Trophoblast cell (in vitro differentiated cells and primary cell): ENCODE measurements around the gene CCDC182.

ENCODE experiments used
- DNase-seq, 2 donors: peaks; one replicate each; pipeline ENCODE4 v3.0.0-alpha.2; 2016
- H2AFZ ChIP-seq: 2 replicates; pipeline ENCODE4 v1.6.1; 2013; ENCODE audit warnings: low read length, moderate library complexity, mild to moderate bottlenecking; ENCODE audit not compliant: insufficient read depth, poor library complexity
- H2AK5ac ChIP-seq: 2 replicates; pipeline ENCODE4 v1.6.1; 2013; ENCODE audit warnings: mild to moderate bottlenecking, low read length
- H2BK120ac ChIP-seq: 2 replicates; pipeline ENCODE4 v1.6.1; 2013; ENCODE audit warnings: low read length, mild to moderate bottlenecking, moderate library complexity; ENCODE audit not compliant: insufficient read depth, poor library complexity
- H2BK12ac ChIP-seq: 2 replicates; pipeline ENCODE4 v1.6.1; 2013; ENCODE audit warnings: mild to moderate bottlenecking, low read length, moderate library complexity
- H2BK5ac ChIP-seq: 2 replicates; pipeline ENCODE4 v1.6.1; 2013; ENCODE audit warnings: low read length, low read depth, moderate library complexity, mild to moderate bottlenecking; ENCODE audit not compliant: poor library complexity
- H3K14ac ChIP-seq: 2 replicates; pipeline ENCODE4 v1.6.1; 2013; ENCODE audit warnings: mild to moderate bottlenecking, low read length
- H3K18ac ChIP-seq: 2 replicates; pipeline ENCODE4 v1.6.1; 2013; ENCODE audit warnings: mild to moderate bottlenecking, low read length
- H3K23ac ChIP-seq: 2 replicates; pipeline ENCODE4 v1.6.1; 2013; ENCODE audit warnings: low read length
- H3K27ac ChIP-seq: 2 replicates; pipeline ENCODE4 v1.5.1; 2013; ENCODE audit warnings: low read depth, mild to moderate bottlenecking, inconsistent platforms, low read length, moderate library complexity
- H3K27me3 ChIP-seq: 2 replicates; pipeline ENCODE4 v1.6.1; 2013; ENCODE audit warnings: inconsistent platforms, mild to moderate bottlenecking, low read length, moderate library complexity; ENCODE audit not compliant: insufficient read depth
- H3K36me3 ChIP-seq, 2 experiments: 1 replicate in 1 of 2; 2 replicates in 1 of 2; pipeline ENCODE4 v1.6.1; 2013; ENCODE audit warnings: low read length in 2 of 2, mild to moderate bottlenecking in 2 of 2, moderate library complexity in 1 of 2; ENCODE audit not compliant: insufficient read depth in 2 of 2, control insufficient read depth in 1 of 2
- H3K4ac ChIP-seq: 2 replicates; pipeline ENCODE4 v1.6.1; 2013; ENCODE audit warnings: low read depth, mild to moderate bottlenecking, low read length, moderate library complexity
- H3K4me1 ChIP-seq, 2 experiments: 1 replicate in 1 of 2; 2 replicates in 1 of 2; pipeline ENCODE4 v1.6.1; 2013; ENCODE audit warnings: low read length in 2 of 2, mild to moderate bottlenecking in 2 of 2, moderate library complexity in 1 of 2; ENCODE audit not compliant: insufficient read depth in 2 of 2, control insufficient read depth in 1 of 2
- H3K4me2 ChIP-seq: 2 replicates; pipeline ENCODE4 v1.6.1; 2013; ENCODE audit warnings: inconsistent platforms, mild to moderate bottlenecking, low read length, moderate library complexity
- H3K4me3 ChIP-seq: 2 replicates; pipeline ENCODE4 v1.5.1; 2013; ENCODE audit warnings: mild to moderate bottlenecking, low read depth, low read length, inconsistent platforms
- H3K79me1 ChIP-seq: one replicate; pipeline ENCODE4 v1.6.1; 2013; ENCODE audit warnings: low read length
- H3K79me2 ChIP-seq: 2 replicates; pipeline ENCODE4 v1.6.1; 2013; ENCODE audit warnings: low read length, mild to moderate bottlenecking; ENCODE audit not compliant: control insufficient read depth, insufficient read depth, poor library complexity
- H3K9ac ChIP-seq: 2 replicates; pipeline ENCODE4 v1.6.1; 2013; ENCODE audit warnings: mild to moderate bottlenecking, low read length
- H3K9me3 ChIP-seq: 2 replicates; pipeline ENCODE4 v1.6.1; 2013; ENCODE audit warnings: low read depth, mild to moderate bottlenecking, control low read depth, inconsistent platforms, low read length; ENCODE audit not compliant: insufficient read depth
- H4K12ac ChIP-seq: 2 replicates; pipeline ENCODE4 v1.6.1; 2013; ENCODE audit warnings: low read depth, mild to moderate bottlenecking, low read length, moderate library complexity
- H4K8ac ChIP-seq: 2 replicates; pipeline ENCODE4 v1.6.1; 2013; ENCODE audit warnings: low read depth, mild to moderate bottlenecking, low read length, moderate library complexity
- H4K91ac ChIP-seq: one replicate; pipeline ENCODE4 v1.6.1; 2013; ENCODE audit warnings: low read depth, mild to moderate bottlenecking, low read length, moderate library complexity
- WGBS: extraction: QIAGEN DNeasy Blood & Tissue Kit; methylation state at CpG from one replicate; pipeline ENCODE4 v1.1.7; 2013; ENCODE audit warnings: missing lambda C conversion rate; ENCODE audit not compliant: insufficient read length, insufficient coverage; ENCODE audit errors: extremely low coverage; 5-methylcytosine and 5-hydroxymethylcytosine counted together

The CCDC182 gene

DNA sequence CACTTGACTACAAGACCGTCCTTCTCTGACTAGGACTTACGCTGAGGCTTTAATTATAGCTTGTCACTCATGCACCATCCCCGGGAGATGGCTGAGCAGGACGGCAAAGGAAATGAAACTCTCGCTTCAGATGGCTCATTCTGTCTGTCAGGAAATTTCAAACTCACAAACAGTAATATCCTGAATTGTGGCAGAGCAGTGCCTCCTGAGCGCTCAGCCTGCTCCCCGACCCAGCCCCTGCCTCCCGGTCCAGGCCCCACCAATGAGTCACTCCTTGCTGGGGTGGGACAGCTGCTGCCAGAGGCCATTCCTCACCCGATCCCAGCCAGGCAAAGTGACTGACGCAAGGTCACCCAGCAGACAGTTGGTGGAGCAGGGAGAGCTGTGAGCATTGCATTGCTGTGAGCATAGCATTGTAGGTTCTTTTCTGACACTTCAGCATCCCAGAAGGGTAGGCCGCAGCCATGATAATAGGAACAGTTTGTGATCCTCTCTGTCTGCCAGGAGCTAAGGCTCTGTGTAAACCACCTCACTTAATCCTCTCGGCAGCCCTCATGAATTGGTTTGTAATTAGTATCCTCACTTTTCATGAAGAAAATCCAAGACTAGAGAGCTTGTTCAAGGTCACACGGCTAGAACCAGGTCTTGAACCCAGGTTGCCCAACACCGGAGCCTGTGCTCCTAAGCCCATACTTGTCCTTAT is 20.9 kb downstream of the CCDC182 start:
- H3K4me3 ChIP-seq = no peak overlapping the region
- no peak overlapping the region for H4K12ac ChIP-seq
- H2BK5ac ChIP-seq = no peak overlapping the region
- H3K27ac ChIP-seq = no peak overlapping the region
- DNase-seq = peak; percentile 2 to 6
- no peak overlapping the region for H3K23ac ChIP-seq
- no peak overlapping the region for H3K18ac ChIP-seq
- H3K4ac ChIP-seq = no peak overlapping the region
- no peak overlapping the region for H4K91ac ChIP-seq
- no peak overlapping the region for H3K9ac ChIP-seq
- peaks cover 2% of the 10 kb centered on the region for H3K9me3 ChIP-seq
- no CpG with 5 or more reads among the region's 14 CpGs for WGBS
- H3K14ac ChIP-seq = no peak overlapping the region
- no peaks in the 10 kb centered on the region for H3K36me3 ChIP-seq
- no peak overlapping the region for H3K4me2 ChIP-seq
- no peak overlapping the region for H4K8ac ChIP-seq
- no peak overlapping the region for H2BK120ac ChIP-seq
- no peak overlapping the region for H2BK12ac ChIP-seq
- no peak overlapping the region for H2AFZ ChIP-seq
- H2AK5ac ChIP-seq = no peak overlapping the region
- H3K27me3 ChIP-seq = no peaks in the 10 kb centered on the region
- H3K79me2 ChIP-seq = peaks cover 2% of the 10 kb centered on the region
- peaks cover 5% of the 10 kb centered on the region for H3K79me1 ChIP-seq
- peaks cover 4 to 13% of the 10 kb centered on the region in 2 experiments for H3K4me1 ChIP-seq

DNA sequence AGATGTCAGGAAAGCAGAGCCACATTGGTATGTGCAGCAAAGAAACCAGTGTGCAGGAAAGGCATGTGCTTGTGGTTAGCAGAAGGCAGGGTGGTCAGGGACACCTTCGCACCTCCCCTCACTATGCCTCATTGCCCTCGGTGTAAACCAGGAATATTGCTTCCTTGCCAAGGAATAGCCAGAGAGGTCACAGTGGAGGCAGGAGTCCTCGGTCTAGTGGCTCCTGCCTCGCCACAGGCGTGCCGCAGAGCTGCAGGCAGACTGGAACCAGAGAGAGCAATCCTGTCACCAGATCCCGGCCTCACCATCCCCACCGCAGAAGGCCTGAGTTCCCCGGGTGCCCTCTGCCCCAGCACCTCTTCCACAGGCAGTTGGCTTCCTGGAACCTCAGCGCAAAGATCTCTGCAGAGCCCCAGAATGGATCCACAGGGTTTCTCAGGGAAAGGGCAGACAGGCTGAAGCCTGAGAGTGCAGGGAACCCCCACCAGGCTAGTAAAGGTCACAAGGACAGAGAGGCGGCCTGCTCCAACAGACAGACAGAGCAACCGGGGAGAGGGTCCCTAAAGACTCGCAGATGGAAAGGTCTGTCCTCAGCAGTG is 21.6 kb downstream of the CCDC182 start:
- DNase-seq = no peak
- Histone ChIP-seq H2AK5ac (no peak overlapping the region), H3K4ac (no peak overlapping the region), H3K4me2 (no peak overlapping the region), H3K36me3 (no peaks in the 10 kb centered on the region), H3K4me3 (no peak overlapping the region), H3K79me2 (peaks cover 2% of the 10 kb centered on the region), H3K27me3 (no peaks in the 10 kb centered on the region), H3K9ac (no peak overlapping the region), H3K18ac (no peak overlapping the region), H4K8ac (no peak overlapping the region), H3K9me3 (peaks cover 2% of the 10 kb centered on the region), H3K79me1 (peaks cover 5% of the 10 kb centered on the region), H2BK5ac (no peak overlapping the region), H4K91ac (no peak overlapping the region), H3K14ac (no peak overlapping the region), H2BK12ac (no peak overlapping the region), H3K4me1 (peaks cover 4 to 13% of the 10 kb centered on the region in 2 experiments), H2BK120ac (no peak overlapping the region), H2AFZ (no peak overlapping the region), H3K27ac (no peak overlapping the region), H3K23ac (no peak overlapping the region), H4K12ac (no peak overlapping the region)
- no CpG with 5 or more reads among the region's 13 CpGs for WGBS

DNA sequence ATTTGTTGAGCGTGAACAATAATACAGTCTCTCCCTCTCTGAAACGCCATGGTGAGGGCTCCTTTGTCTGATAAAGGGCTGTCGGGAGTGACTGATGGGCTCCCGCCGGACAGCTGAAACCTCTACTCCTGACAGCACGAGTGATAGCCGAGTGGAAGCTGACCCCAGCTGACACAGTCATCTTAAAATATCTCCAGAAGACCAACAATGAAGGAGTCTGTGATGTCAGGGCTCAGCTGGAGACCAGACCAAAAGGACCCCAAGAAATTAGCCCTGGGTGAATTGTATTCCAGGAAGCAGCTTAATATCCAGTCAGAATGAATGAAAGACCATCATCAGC is 22.4 kb downstream of the CCDC182 start:
- DNase-seq = no peak
- no peak overlapping the region for H3K9ac ChIP-seq
- no peak overlapping the region for H3K4me2 ChIP-seq
- no peaks in the 10 kb centered on the region for H3K27me3 ChIP-seq
- peaks cover 5% of the 10 kb centered on the region for H3K79me1 ChIP-seq
- H4K12ac ChIP-seq = no peak overlapping the region
- no CpG with 5 or more reads among the region's 7 CpGs for WGBS
- no peak overlapping the region for H2BK5ac ChIP-seq
- H3K79me2 ChIP-seq = peaks cover 2% of the 10 kb centered on the region
- H3K27ac ChIP-seq = no peak overlapping the region
- H2BK120ac ChIP-seq = no peak overlapping the region
- no peak overlapping the region for H4K8ac ChIP-seq
- H3K36me3 ChIP-seq = no peaks in the 10 kb centered on the region
- H2AK5ac ChIP-seq = no peak overlapping the region
- H3K4me1 ChIP-seq = peaks cover 4 to 13% of the 10 kb centered on the region in 2 experiments
- H3K23ac ChIP-seq = no peak overlapping the region
- H2BK12ac ChIP-seq = no peak overlapping the region
- H3K14ac ChIP-seq = no peak overlapping the region
- no peak overlapping the region for H3K4ac ChIP-seq
- H2AFZ ChIP-seq = no peak overlapping the region
- H3K4me3 ChIP-seq = no peak overlapping the region
- no peaks in the 10 kb centered on the region for H3K9me3 ChIP-seq
- H3K18ac ChIP-seq = no peak overlapping the region
- no peak overlapping the region for H4K91ac ChIP-seq

DNA sequence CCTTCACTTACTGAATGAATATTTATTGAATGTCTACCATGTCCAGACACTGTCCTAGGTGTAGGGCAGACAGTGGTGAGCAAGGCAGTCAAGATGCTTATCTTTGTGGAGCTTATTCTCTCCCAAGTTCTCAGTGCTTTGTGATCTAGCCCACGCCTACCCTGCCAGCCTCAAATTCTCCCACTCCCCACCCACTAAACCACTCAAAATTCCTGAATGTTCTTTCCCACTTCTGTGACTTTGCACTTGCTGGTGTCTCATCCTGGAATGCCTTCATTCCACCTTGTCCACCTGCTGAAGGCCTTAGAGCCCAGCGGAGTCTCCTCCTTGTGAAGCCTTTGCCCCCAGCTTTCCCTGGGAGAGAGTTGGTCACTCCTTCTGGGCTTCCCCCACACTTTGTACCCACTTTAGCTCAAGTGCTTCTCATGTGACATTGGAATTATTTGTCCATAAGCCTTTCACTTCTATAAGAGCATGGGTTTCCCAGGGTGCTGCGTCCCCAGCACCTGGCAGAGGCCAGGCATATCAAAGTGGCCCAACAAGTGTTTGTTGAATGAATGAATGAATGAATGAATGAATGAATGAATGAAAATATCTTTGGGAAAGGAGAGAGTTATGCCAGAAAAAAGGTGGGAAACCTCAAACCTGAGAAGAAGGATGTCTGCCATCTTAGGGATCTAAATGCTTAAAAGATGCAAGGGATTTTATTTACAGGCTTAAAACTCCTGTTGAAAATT is 23.0 kb downstream of the CCDC182 start:
- no peak overlapping the region for H4K8ac ChIP-seq
- H4K91ac ChIP-seq = no peak overlapping the region
- no peak overlapping the region for H3K4me3 ChIP-seq

More for the DNA sequence above, 23.0 kb downstream of the CCDC182 start:
- Histone ChIP-seq H3K27me3 (no peaks in the 10 kb centered on the region), H3K4ac (no peak overlapping the region), H3K18ac (no peak overlapping the region), H3K79me1 (peaks cover 5% of the 10 kb centered on the region), H3K9ac (no peak overlapping the region), H2AK5ac (no peak overlapping the region), H3K23ac (no peak overlapping the region), H3K9me3 (no peaks in the 10 kb centered on the region), H4K12ac (no peak overlapping the region), H2BK5ac (no peak overlapping the region), H3K27ac (no peak overlapping the region), H2BK120ac (no peak overlapping the region), H3K36me3 (no peaks in the 10 kb centered on the region), H3K4me2 (no peak overlapping the region), H2AFZ (no peak overlapping the region), H3K14ac (no peak overlapping the region), H3K79me2 (peaks cover 2% of the 10 kb centered on the region), H3K4me1 (peaks cover 4 to 13% of the 10 kb centered on the region in 2 experiments), H2BK12ac (no peak overlapping the region)
- WGBS = no CpG with 5 or more reads among the region's 3 CpGs
- DNase-seq = no peak
